C1 segment of cervical spinal cord (tissue), 14 donors: ENCODE data around the gene CFAP90.

Experiments used
- DNase-seq, 14 donors: peaks; one replicate each; lab custom pipeline; 2025; lab: John Stamatoyannopoulos, UW

Gene CFAP90

GRCh38 chr5:7850395-7851239, at the start of gene CFAP90:
TSS of gene CFAP90 (minus strand) at chr5:7851133. CDS start at chr5:7851021, 112 bp downstream.
- DNase-seq: peak in 1 of 14 donors; percentile 11

DNA sequence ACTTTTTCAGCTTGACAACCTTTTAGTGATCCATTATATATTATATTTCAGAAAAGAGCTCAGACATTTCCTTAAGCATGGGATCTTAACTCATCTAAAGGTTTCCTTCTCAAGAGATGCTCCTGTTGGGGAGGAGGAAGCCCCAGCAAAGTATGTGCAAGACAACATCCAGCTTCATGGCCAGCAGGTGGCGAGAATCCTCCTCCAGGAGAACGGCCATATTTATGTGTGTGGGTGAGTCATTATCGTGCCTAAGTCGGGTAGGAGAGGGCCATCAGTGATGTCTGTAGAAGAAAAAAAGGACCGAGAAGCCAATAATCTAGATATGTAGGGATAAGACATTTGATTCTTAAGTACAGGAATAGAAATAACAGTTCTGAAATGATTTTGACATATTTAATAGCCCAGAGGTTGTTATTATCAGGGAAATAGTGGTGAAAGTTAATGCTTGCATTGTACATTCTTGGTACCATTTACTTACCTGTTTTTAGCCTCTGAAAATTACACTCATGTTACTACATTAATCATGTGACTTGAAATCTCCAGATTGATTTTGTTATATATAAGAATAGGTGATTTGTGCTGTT, 46.2 kb upstream of the CFAP90 start:
- DNase-seq: no peak

DNA sequence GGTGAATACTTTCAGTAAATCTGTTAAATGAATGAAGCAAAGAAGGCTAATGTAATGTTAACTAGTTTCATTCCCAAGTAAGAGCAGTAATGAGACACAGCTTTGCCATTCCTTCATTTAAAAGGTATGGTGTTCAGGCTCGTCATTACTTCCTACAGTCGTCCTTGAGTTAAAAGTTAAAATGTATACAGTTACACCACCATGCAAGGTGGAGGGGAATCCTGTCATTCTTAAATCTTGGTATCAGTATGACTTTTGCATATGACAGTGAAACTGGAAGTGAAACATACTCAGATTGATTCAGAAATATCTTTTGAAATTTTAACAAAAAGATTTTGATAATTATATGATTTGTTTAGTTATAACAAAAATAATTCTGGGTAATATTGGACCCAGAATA, 43.9 kb upstream of the CFAP90 start:
- DNase-seq: no peak

GRCh38 chr5:7894439-7894838, 43.5 kb upstream of the CFAP90 start:
- no peak for DNase-seq

- DNase-seq: no peak
Observed at GRCh38 chr5:7888901-7889300, 38.0 kb upstream of the CFAP90 start.

DNA sequence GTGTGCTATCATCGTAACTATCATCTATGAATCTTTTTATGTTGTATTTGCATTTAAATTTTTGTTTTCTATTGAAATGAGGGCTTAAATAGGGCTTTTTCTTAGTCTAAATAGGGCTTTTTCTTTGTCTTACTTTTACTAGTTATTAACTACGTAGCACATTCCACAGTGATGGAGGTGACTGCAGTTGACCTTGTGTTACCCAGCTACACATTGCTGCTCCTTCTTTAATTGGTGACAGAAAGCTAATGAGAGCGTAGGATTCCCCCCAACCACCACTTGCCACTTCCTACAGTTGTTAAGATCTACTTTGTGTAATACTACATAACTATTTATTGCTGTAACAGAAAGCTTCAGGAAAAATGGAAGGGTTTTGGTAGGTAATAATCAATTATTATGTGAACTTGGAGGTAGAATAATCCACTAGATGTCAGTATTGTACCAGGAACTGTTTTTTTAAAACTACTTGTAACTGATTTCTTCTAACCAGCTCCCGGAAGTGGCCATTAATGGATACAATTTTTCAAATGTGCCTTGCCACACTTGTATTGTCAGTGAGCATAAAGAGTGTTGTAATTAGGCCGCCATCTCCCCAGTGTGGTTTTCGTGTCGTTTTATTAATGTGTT, 36.0 kb upstream of the CFAP90 start:
- peak in 1 of 14 donors; percentile 5 for DNase-seq

- peak in 3 of 14 donors; percentile 14 to 37 (median 22) for DNase-seq
Observed at GRCh38 chr5:7884491-7885267, 33.7 kb upstream of the CFAP90 start.

DNA sequence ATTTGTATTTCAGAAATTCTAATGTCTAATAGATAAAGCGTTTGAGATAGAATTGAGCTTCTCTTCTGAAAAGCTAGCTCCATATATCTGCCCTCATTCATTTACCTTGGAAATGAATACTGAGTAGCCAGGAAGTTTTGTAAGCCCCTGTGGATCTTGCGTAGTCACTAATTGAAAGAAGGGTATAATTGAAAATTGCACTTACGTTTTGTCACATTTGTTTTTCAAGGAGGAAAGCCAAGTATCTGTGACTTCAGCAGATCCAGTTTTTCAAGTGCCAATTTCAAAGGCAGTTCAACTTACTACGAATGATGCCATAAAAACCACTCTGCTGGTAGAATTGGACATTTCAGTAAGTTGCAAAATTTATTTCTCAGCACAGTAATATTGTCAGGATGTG, 32.0 kb upstream of the CFAP90 start:
- DNase-seq: no peak

DNA sequence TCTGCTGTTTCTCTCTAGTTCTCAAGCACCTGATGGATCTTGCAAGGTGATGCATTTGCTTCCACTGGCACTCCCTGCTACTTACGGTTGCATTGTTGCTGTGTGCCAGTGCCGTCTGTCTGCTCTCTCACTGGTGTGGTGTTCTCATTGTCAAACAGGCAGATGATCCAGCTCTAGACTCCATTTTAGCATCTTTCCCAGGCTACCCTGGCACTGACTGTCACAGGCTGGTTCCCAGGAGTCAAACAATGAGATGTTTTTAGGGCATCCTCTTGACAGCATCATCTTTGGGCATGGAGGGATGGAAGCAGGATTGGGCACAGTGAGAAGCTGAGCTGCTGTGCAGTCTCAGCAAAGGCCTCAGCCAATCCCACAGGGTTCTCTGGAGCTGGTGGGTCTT, 30.9 kb upstream of the CFAP90 start:
- peak in 7 of 14 donors; percentile 10 to 77 (median 50) for DNase-seq

DNA sequence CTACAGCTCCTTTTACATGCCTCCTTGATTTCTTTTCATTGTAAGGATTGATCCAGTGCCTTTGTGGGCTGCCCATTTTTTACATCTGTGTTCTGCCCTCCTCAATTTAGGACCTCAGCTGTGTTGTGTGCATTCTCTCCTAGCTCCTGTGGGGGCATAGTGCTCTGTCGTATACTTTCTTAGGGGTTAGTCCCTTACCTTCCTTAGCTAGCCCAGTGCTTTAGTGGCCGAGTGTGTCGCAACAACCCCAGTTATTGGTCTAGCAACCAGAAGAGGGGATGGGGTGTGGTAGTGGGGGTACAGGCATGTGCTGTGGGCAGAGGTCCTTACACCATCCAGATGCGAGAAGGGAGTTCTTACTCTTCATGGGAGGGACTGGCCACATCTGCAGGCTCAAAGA, 30.2 kb upstream of the CFAP90 start:
- DNase-seq: no peak

GRCh38 chr5:7878381-7878873, 27.5 kb upstream of the CFAP90 start:
- no peak for DNase-seq

DNA sequence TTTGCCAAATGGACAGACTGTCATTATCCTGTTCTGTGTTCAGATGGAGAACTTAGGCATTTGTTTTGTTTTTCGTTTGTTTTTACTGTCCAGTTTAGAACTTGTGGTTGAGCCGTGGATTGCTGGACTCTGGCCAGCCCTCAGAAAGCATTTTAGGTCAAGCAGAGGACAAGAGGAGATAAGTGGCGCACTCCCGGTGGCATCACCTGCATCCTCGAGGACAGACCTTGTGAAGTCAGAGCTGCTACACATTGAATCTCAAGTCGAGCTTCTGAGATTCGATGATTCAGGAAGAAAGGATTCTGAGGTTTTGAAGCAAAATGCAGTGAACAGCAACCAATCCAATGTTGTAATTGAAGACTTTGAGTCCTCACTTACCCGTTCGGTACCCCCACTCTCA, 26.9 kb upstream of the CFAP90 start:
- DNase-seq: no peak

- no peak for DNase-seq
Observed at GRCh38 chr5:7876867-7877266, 25.9 kb upstream of the CFAP90 start.

DNA sequence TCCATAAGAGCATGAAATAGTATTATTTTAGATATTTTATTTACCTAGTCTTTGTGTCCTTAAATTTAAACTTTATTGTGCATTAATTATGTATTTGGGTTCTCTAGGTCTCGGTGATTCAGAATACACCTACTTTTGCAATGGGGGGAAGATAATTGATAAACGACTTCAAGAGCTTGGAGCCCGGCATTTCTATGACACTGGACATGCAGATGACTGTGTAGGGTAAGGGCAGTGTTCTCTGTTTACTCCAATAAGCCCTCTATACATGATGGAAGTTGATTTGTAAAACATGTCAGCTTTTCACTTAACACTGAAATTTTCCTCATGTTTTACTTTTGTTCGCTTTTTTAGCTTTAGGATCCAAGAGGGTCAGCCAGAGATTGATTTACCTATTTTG, 24.2 kb upstream of the CFAP90 start:
- no peak for DNase-seq

DNA sequence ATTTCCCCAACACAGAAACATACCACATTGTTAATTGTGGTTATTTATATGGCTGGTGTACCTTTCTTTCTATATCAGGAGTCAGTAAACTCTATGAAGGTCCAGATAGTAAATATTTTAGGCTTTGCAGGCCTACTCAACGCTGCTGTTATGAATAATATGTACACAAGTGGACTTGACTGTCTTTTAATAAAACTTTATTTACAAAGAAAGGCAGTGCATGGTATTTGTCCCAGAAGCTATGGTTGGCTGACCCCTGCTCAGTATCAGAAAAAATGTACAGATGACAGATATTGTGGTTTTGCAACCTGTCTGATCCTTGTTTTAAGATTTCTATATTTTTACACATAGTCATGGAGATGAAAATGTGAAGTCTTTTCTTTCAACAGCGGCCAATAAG, 23.7 kb upstream of the CFAP90 start:
- no peak for DNase-seq

- DNase-seq: no peak
Observed at GRCh38 chr5:7873216-7873615, 22.3 kb upstream of the CFAP90 start.

DNA sequence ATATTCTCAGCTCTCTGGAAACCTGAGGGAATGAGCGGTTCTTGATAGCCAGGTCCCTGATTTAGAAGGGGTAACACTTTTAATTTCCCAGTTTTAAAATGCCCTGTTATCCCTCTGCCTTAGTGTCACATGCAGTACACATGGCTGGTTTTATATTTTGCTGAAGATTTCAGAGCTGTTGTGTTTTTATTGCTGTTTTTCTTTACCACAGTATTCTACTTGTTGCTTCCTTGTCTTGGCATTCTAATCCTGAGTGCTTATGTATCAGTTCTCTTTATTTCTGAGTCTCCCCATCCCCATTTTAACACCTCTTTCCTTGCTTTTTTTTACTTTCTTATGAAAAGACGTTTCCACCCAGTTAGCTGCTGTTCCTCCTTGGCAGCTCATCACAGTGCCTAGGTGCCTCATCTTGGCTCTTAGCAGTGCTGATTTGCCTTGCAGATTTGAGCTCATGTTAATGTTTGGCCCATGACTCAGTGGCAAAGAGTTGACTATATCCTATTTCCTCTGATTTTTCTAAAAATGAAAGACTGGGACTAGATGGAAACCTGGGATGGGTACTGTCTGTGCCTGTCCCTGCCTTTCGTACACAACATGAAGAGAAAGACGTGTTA, 21.7 kb upstream of the CFAP90 start:
- DNase-seq: no peak

- DNase-seq: no peak
Observed at GRCh38 chr5:7871653-7872052, 20.7 kb upstream of the CFAP90 start.

GRCh38 chr5:7869474-7870136, 18.7 kb upstream of the CFAP90 start:
- DNase-seq: no peak

DNA sequence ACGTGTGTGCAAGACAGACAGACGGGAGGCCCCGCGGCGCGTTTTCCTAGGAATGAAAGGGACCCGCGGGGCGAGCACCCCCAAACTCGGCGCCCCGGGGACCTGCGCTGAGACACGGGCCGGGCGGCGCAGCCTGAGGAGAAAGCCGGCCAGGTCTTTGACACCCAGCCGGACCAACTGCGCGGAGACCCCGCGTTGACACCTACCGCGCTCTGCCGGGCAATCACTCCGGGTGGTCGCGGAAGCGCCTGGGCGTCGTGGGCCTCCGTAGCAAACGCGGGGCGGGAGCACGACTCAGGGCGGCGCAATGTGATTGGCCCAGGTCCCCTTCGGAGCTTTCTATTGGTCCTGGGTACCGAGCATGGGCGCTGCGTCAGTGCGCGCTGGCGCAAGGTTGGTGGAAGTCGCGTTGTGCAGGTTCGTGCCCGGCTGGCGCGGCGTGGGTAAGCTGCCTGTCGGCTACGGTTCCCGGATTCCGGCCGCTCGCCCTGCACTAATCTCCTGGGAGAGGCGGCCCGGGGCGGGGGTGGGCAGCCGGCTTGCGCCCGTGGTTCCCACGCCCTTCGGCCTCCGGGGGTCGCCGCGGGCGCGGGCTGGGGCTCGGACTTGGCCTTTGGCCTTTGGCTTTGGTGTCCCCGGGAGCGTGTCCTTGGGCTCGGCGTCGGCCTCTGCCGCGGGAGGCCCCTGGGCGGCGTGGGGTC, 18.0 kb upstream of the CFAP90 start, which contains the start of the genes FASTKD3 and MTRR:
Gene FASTKD3, minus strand, starts transcription at position 259 of the 701 bp plus-strand sequence. CDS start 948 bp downstream, outside the sequence.
Gene MTRR, plus strand, starts transcription at position 376 of the 701 bp plus-strand sequence. CDS start 1,647 bp downstream, outside the sequence.
- peak; percentile 44 to 92 (median 89) for DNase-seq
